GM21825 (cell line): ENCODE results near the gene FBXW12.

Experiments
- ATAC-seq: cut with Tn5 transposase; IDR thresholded peaks from one replicate; pipeline ENCODE4 v1.9.1; 2021; ENCODE audit warnings: mild to moderate bottlenecking, moderate library complexity; ENCODE audit not compliant: unreplicated experiment

Gene FBXW12

GRCh38 chr3:48420561-48420960, 48.5 kb downstream of the FBXW12 start:
- no peak for ATAC-seq

- no peak for ATAC-seq
Observed at GRCh38 chr3:48422272-48422671, 50.3 kb downstream of the FBXW12 start.

- no peak for ATAC-seq
Observed at GRCh38 chr3:48422681-48423080, 50.7 kb downstream of the FBXW12 start.

GRCh38 chr3:48423241-48423882, 51.3 kb downstream of the FBXW12 start:
- ATAC-seq, result no peak

GRCh38 chr3:48423883-48424695, 52.1 kb downstream of the FBXW12 start:
- no peak for ATAC-seq

- no peak for ATAC-seq
Observed at GRCh38 chr3:48425281-48425812, 53.3 kb downstream of the FBXW12 start.

GRCh38 chr3:48426401-48426909, 54.4 kb downstream of the FBXW12 start:
- ATAC-seq, result no peak

GRCh38 chr3:48426944-48427629, 55.1 kb downstream of the FBXW12 start:
- ATAC-seq, result no peak

- ATAC-seq, result no peak
Observed at GRCh38 chr3:48427630-48427962, 55.6 kb downstream of the FBXW12 start.

GRCh38 chr3:48428088-48428571, 56.1 kb downstream of the FBXW12 start:
- no peak for ATAC-seq

- ATAC-seq, result no peak
Observed at GRCh38 chr3:48428572-48429316, 56.7 kb downstream of the FBXW12 start.

GRCh38 chr3:48429317-48429959, 57.4 kb downstream of the FBXW12 start:
- ATAC-seq, result no peak

- no peak for ATAC-seq
Observed at GRCh38 chr3:48429960-48430707, 58.1 kb downstream of the FBXW12 start, which contains the start of gene PLXNB1. PLXNB1 (minus strand) TSS chr3:48430086; CDS start chr3:48424611, 5,475 bp downstream.

- no peak for ATAC-seq
Observed at GRCh38 chr3:48430708-48431101, 58.7 kb downstream of the FBXW12 start.

- ATAC-seq, result no peak
Observed at GRCh38 chr3:48431224-48432029, 59.4 kb downstream of the FBXW12 start.

GRCh38 chr3:48432411-48433371, 60.7 kb downstream of the FBXW12 start:
- no peak for ATAC-seq

GRCh38 chr3:48433472-48434118, 61.6 kb downstream of the FBXW12 start:
- ATAC-seq, result no peak
